PC-9 (cell line): ENCODE data around the gene CEP112.

Experiments used
- EZH2 ChIP-seq: fragments of 200-600 bp; sonication (generic); IDR thresholded peaks from 2 replicates; pipeline ENCODE4 v1.8.0; 2017; ENCODE audit warnings: antibody characterized with exemption, low read depth
- TF ChIP-seq, protein P1 (sequence below): fragments of 200-600 bp; sonication (generic); conservative IDR thresholded peaks from 2 replicates; pipeline ENCODE4 v1.6.1; 2017; ENCODE audit warnings: mixed run types, antibody characterized with exemption, mild to moderate bottlenecking, moderate library complexity

GRCh38 chr17:66040402-66040801, 151.5 kb downstream of the CEP112 start:
- TF ChIP-seq, protein P1, sequence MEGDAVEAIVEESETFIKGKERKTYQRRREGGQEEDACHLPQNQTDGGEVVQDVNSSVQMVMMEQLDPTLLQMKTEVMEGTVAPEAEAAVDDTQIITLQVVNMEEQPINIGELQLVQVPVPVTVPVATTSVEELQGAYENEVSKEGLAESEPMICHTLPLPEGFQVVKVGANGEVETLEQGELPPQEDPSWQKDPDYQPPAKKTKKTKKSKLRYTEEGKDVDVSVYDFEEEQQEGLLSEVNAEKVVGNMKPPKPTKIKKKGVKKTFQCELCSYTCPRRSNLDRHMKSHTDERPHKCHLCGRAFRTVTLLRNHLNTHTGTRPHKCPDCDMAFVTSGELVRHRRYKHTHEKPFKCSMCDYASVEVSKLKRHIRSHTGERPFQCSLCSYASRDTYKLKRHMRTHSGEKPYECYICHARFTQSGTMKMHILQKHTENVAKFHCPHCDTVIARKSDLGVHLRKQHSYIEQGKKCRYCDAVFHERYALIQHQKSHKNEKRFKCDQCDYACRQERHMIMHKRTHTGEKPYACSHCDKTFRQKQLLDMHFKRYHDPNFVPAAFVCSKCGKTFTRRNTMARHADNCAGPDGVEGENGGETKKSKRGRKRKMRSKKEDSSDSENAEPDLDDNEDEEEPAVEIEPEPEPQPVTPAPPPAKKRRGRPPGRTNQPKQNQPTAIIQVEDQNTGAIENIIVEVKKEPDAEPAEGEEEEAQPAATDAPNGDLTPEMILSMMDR, result no peak
- TF ChIP-seq EZH2, result no peak
